ENCODE results near the gene PCDHA10.
"Not testable (repeated sequence)": the region's sequence is repeated elsewhere in the genome, so short reads cannot be mapped to it uniquely, and the experiment has no call there.

Gene PCDHA10

GRCh38 chr5:140855772-140856674 is at the start of gene PCDHA10:
Gene PCDHA10 (plus strand): TSS chr5:140855897. CDS start chr5:140856049, 152 bp downstream.
- no peak for DNase-seq

GRCh38 chr5:140806834-140807775 is 48.6 kb upstream of the PCDHA10 start, which contains the start of gene PCDHA4:
Gene PCDHA4 (plus strand): TSS chr5:140807068.
- DNase-seq = no peak

GRCh38 chr5:140808241-140808888 is 47.3 kb upstream of the PCDHA10 start:
- DNase-seq = not testable (repeated sequence)

- no peak for DNase-seq
These were observed 46.8 kb upstream of the PCDHA10 start for GRCh38 chr5:140808889-140809291.

- no peak for DNase-seq
These were observed 34.1 kb upstream of the PCDHA10 start, which contains the start of gene PCDHA5 for GRCh38 chr5:140821375-140822280. Gene PCDHA5 (plus strand): TSS chr5:140821613.

GRCh38 chr5:140822281-140822629 is 33.4 kb upstream of the PCDHA10 start:
- DNase-seq = no peak

GRCh38 chr5:140822969-140823368 is 32.7 kb upstream of the PCDHA10 start:
- DNase-seq = not testable (repeated sequence)

GRCh38 chr5:140823475-140823874 is 32.2 kb upstream of the PCDHA10 start:
- DNase-seq = no peak

- no peak for DNase-seq
These were observed 27.9 kb upstream of the PCDHA10 start, which contains the start of gene PCDHA6 for GRCh38 chr5:140827704-140828361. Gene PCDHA6 (plus strand): TSS chr5:140827960. CDS start chr5:140828092, 132 bp downstream.

GRCh38 chr5:140828362-140828737 is 27.3 kb upstream of the PCDHA10 start:
- DNase-seq = no peak

GRCh38 chr5:140829511-140830501 is 25.9 kb upstream of the PCDHA10 start:
- not testable (repeated sequence) for DNase-seq

- DNase-seq = no peak
These were observed 21.7 kb upstream of the PCDHA10 start, which contains the start of gene PCDHA7 for GRCh38 chr5:140833993-140834392. Gene PCDHA7 (plus strand): TSS chr5:140834269. CDS start chr5:140834384, 115 bp downstream.

- DNase-seq = not testable (repeated sequence)
These were observed 21.2 kb upstream of the PCDHA10 start for GRCh38 chr5:140834439-140835008.

- DNase-seq = no peak
These were observed 19.8 kb upstream of the PCDHA10 start for GRCh38 chr5:140835622-140836510.

- DNase-seq = no peak
These were observed 14.4 kb upstream of the PCDHA10 start, which contains the start of gene PCDHA8 for GRCh38 chr5:140840978-140841962. Gene PCDHA8 (plus strand): TSS chr5:140841187. CDS start chr5:140841322, 135 bp downstream.
